Posterior vena cava (tissue), 2 donors: ENCODE results near the gene NPW. TPM values are rescaled to one million over a fixed set of nuclear protein-coding genes. Genes with fewer than 3 reads are reported as not detected.
"Not testable (repeated sequence)": the region's sequence is repeated elsewhere in the genome, so short reads cannot be mapped to it uniquely, and the experiment has no call there.

Experiments
- DNase-seq: peaks from one replicate; pipeline ENCODE4 v3.0.0-alpha.2; 2020; ENCODE audit warnings: low spot score
- intact Hi-C, 2 donors: fragments of 100-400 bp; cut with DNase I; formaldehyde crosslinking; loops; one replicate each; pipeline versions ENCODE4 v1.14.1 to v1.14.2; 2022 to 2023
- total RNA-seq, 2 donors: library from RNA; stranded (reverse); fragmentation: NEBNext Ultra II Directional; extraction: Animal tissue kit (Norgen Biotek cat#: 25700); gene quantifications; one replicate each; pipeline ENCODE4 v1.2.1, GENCODE V29; 2021
- donor health status: DM: yes; HTN: yes; CAD: no.
- donor health status: DM: yes; HTN: yes; CAD: no.

Gene NPW
- total RNA-seq, 2 donors from 2014 or later = not detected

DNA sequence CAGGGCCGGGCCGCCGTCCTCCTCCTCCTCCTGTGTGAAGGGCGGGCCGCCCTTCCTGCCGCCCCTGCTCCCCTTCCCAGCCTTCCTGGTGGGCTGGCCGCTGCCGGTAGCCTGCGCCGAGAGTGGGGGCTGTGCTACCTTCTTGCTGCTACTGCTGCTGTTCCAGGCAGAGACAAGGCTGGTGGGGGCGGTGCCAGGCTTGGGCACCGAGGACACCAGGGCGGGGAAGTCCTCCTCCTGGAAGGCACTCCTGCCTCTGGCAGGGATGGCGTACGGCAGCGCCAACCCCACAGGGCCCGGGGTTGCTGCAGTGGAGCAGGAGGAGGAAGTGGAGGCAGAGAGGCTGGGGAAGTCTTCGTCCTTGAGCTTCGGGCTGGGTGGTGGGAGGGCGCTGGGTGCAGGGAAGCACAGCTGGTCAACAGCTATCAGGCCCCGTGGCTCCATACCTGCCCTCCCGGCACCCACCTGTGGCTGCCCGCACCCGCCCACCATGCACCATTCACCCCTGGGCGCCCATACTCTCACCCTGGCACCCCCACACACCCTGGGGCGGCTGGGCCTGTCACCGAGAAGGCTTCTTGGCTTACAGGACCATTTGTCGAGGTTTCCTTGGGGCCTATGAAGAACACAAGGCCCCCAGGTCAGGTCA, 19.6 kb upstream of the NPW start:
- intact Hi-C loops = no loop called here
- no peak for DNase-seq

GRCh38 chr16:2001035-2001434, 18.6 kb upstream of the NPW start:
- DNase-seq = no peak
- intact Hi-C loops = no loop called here

GRCh38 chr16:2001456-2002355, 17.9 kb upstream of the NPW start:
- intact Hi-C loops = no loop called here
- no peak for DNase-seq

- intact Hi-C loops = no loop called here
- DNase-seq = no peak
Observed at GRCh38 chr16:2002406-2003230, 17.0 kb upstream of the NPW start.

GRCh38 chr16:2003231-2003826, 16.3 kb upstream of the NPW start:
- DNase-seq = no peak
- intact Hi-C loops = no loop called here

DNA sequence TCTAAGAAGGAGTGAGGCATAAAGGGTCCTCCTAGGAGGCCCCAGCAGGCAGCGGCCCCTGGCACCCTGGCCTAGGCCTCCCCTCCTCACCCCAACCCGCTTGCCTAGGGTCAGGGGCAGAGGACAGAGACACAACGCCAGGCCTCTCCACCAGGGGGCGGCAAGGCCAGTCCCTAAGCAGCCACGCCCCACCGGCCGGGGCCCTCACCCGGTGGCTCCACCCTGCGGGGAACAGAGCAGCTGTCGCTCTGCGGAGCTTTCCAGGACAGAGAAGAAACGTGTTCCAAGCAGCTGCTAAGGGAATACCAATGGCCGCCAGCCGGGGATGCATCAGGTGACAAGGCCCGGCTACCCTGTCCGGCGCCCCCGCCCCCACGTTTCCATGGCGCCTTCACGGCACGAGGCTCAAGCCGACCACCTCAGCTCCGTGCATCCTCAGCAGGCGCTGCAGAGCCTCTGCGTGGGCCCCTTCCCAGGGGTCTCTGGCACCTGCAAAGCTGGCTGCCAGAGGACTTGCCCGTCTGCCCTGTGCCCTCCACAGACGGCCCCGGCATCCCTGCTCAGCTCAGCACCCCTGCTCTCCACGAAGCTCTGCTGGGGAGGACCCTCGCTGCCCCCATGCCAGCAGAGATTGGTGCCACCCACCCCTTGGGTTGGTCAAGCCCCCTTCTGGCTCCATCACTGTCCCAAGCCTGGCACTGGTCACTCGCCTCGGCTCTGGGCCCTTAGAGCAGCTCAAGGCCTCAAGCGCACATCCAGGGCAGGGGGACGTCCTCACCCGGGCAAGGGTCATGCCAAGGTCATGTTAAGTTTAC, 15.6 kb upstream of the NPW start:
- intact Hi-C loops = no loop called here
- DNase-seq = peak; percentile 96

DNA sequence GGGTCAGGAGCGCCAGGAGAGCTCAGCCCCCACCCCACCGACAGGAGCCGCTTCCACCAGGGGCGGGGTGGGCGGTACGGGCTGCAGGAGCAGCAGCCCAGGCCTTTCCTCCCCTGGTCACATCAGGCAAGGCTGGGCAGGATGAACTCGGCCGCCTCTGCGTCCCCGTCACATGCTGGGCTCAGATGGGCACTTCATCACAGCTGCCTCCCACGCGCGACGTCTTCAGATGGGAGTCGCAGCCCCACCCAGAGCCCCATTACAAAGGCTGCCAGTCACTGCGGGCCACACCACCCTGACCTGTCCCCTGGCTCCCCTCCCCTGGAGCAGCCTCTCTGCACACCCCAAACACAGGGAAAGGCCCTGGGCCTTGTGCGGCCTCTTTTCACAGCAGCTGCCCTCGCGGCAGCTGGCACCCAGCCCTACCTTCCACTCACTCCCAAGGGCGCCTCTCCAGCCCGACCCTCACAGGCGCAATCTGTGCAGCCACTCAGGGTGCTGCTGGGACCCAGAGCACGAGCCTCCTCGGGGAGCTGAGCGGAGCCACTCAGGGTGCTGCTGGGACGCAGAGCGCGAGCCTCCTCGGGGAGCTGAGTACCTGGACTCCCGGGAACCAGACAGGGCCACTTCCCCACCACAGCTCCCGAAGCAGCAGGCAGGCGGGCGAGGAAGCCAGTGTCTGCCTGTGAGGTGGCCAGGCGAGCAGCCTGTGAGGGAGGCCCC, 14.6 kb upstream of the NPW start:
- intact Hi-C loops = no loop called here
- no peak for DNase-seq

GRCh38 chr16:2005646-2006045, 13.9 kb upstream of the NPW start:
- no peak for DNase-seq
- intact Hi-C loops = no loop called here

GRCh38 chr16:2006317-2006716, 13.3 kb upstream of the NPW start:
- intact Hi-C loops = no loop called here
- no peak for DNase-seq

GRCh38 chr16:2007081-2007836, 12.3 kb upstream of the NPW start:
- no peak for DNase-seq
- intact Hi-C loops = no loop called here

DNA sequence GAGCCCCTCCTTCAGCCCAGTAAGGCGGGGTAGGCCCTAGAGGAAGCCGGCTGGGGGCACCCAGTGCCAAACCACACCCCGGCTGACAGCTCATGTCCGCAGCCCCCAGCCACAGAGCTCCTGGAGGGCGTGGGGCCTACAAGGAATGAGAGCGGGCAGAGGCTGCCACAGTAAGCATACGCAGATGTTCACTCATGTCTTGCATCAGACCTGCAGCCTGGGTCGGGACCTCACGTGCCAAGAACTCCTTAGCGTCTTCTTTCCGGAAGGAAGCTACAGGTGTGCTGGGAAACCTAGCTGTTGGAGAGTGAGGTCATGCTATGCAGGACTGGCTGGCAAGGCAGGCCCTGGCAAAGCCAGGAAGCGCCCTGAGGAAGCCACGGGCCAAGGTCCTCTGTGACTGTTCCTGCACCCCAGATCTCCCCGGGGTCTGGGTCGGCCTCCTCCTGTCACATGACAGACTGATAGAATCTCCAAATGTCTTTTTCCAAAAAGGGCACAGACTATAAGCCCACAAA, 11.5 kb upstream of the NPW start:
- intact Hi-C loops = no loop called here
- peak; percentile 81 for DNase-seq

DNA sequence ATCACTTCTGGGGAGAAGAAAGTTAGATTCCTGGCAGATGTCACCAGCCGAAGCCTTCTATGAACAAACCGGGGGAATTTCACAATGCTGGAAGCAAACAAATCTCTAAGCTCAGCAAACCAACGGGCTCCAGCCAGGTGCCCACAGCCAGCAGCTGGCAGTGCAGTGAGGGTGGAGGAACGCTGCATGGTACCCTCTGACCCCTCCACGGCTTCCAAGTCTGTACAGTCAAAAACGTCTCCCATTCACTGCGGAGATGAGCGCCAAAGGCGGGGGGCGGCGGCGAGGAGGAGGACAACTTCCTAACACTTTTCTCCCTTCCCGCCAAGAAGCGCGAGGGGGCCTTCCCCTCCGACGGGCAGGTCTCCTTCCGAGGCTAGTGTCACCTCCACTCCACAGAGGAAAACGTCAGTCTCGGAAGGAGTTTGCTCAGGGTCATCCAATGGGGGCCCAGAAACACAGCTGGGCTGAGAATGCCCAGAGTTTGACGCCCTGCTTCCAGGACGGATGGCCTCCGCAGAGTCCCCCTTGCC, 10.9 kb upstream of the NPW start:
- DNase-seq = no peak
- intact Hi-C loops = no loop called here

GRCh38 chr16:2009164-2009711, 10.3 kb upstream of the NPW start:
- intact Hi-C loops = no loop called here
- no peak for DNase-seq

GRCh38 chr16:2009791-2010510, 9.6 kb upstream of the NPW start, which contains the start of gene ZNF598:
TSS of gene ZNF598 (minus strand) at chr16:2009821.
- peak; percentile 94 for DNase-seq
- intact Hi-C loops = no loop called here

DNA sequence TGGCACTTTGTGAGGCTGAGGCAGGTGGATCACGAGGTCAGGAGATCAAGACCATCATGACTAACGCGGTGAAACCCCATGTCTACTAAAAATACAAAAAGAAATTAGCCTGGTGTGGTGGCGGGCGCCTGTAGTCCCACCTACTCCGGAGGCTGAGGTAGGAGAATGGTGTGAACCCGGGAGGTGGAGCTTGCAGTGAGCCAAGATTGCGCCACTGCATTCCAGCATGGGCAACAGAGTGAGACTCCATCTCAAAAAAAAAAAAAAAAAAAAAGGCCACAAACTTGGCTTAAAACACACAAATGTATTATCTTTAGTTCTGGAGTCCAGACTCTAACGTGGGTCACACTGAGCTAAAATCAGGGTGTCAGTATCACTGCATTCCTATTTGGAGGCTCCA, 7.9 kb upstream of the NPW start:
- intact Hi-C loops, DNase-seq: not testable (repeated sequence)

DNA sequence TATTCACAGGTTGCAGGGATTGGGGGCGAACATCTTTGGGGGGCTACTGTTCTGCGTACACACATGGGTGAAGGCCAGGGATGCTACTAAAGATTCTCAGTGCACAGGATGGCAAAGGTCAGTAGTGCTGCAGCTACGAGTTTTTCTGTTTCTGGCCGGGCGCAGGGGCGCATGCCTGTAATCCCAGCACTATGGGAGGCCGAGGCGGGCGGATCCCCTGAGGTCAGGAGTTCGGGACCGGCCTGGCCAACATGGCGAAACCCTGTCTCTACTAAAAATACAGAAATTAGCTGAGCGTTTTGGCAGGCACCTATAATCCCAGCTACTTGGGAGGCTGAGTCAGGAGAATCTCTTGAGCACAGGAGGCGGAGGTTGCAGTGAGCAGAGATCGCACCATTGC, 6.1 kb upstream of the NPW start:
- no peak for DNase-seq
- intact Hi-C loops = no loop called here
